Endothelial cell (in vitro differentiated cells): ENCODE measurements around the gene AGBL4. TPM values are rescaled to one million over a fixed set of nuclear protein-coding genes. Genes with fewer than 3 reads are reported as not detected.

Experiments
- DNase-seq: peaks from one replicate; pipeline ENCODE4 v3.0.0; 2021; ENCODE audit warnings: low spot score
- H3K27ac Mint-ChIP-seq: one replicate; pipeline ENCODE4 v1.8.0; 2021; ENCODE audit warnings: mixed read lengths, inconsistent platforms; ENCODE audit not compliant: unreplicated experiment
- H3K27me3 Mint-ChIP-seq: one replicate; pipeline ENCODE4 v1.8.0; 2021; ENCODE audit warnings: mild to moderate bottlenecking, moderate library complexity, mixed read lengths, inconsistent platforms; ENCODE audit not compliant: unreplicated experiment
- H3K36me3 Mint-ChIP-seq: one replicate; pipeline ENCODE4 v1.8.0; 2021; ENCODE audit warnings: mild to moderate bottlenecking, low read depth, mixed read lengths, inconsistent platforms; ENCODE audit not compliant: unreplicated experiment
- H3K4me1 Mint-ChIP-seq: one replicate; pipeline ENCODE4 v1.8.0; 2021; ENCODE audit warnings: mild to moderate bottlenecking, mixed read lengths, inconsistent platforms; ENCODE audit not compliant: unreplicated experiment
- H3K4me3 Mint-ChIP-seq: one replicate; pipeline ENCODE4 v1.8.0; 2021; ENCODE audit warnings: mild to moderate bottlenecking, mixed read lengths, inconsistent platforms; ENCODE audit not compliant: unreplicated experiment
- H3K9me3 Mint-ChIP-seq: one replicate; pipeline ENCODE4 v1.8.0; 2021; ENCODE audit warnings: mixed read lengths, inconsistent platforms; ENCODE audit not compliant: unreplicated experiment
- CTCF ChIP-seq: fragments of 200-600 bp; sonication (generic); IDR thresholded peaks from one replicate; pipeline ENCODE4 v1.5.0; 2021; ENCODE audit warnings: antibody characterized with exemption; ENCODE audit not compliant: unreplicated experiment
- total RNA-seq: library from RNA; stranded (reverse); fragmentation: NEBNext Ultra II Directional; extraction: Animal tissue kit (Norgen Biotek cat#: 25700); gene quantifications from one replicate; pipeline ENCODE4 v1.2.1, GENCODE V29; 2021; ENCODE audit not compliant: unreplicated experiment

The AGBL4 gene
- total RNA-seq, 1 donor from 2014 or later: 0.51 TPM

GRCh38 chr1:49185450-49185980, 838.2 kb downstream of the AGBL4 start:
- H3K4me1 Mint-ChIP-seq: no peaks in the 10 kb centered on the region
- no peaks in the 10 kb centered on the region for H3K36me3 Mint-ChIP-seq
- DNase-seq: no peak
- H3K27me3 Mint-ChIP-seq: peaks cover 3% of the 10 kb centered on the region
- H3K9me3 Mint-ChIP-seq: no peaks in the 10 kb centered on the region
- no peak overlapping the region for H3K27ac Mint-ChIP-seq
- no peak for TF ChIP-seq CTCF
- no peak overlapping the region for H3K4me3 Mint-ChIP-seq

- no peak for TF ChIP-seq CTCF
- Mint-ChIP-seq H3K4me3 (no peak overlapping the region), H3K4me1 (no peaks in the 10 kb centered on the region), H3K27me3 (peaks cover 3% of the 10 kb centered on the region), H3K36me3 (no peaks in the 10 kb centered on the region), H3K27ac (no peak overlapping the region), H3K9me3 (no peaks in the 10 kb centered on the region)
- no peak for DNase-seq
Measured at GRCh38 chr1:49183489-49183888, 840.3 kb downstream of the AGBL4 start.

- H3K4me1 Mint-ChIP-seq: no peaks in the 10 kb centered on the region
- no peak for DNase-seq
- H3K4me3 Mint-ChIP-seq: no peak overlapping the region
- TF ChIP-seq CTCF: no peak
- H3K36me3 Mint-ChIP-seq: no peaks in the 10 kb centered on the region
- no peak overlapping the region for H3K27ac Mint-ChIP-seq
- H3K27me3 Mint-ChIP-seq: peaks cover 3% of the 10 kb centered on the region
- H3K9me3 Mint-ChIP-seq: no peaks in the 10 kb centered on the region
Measured at GRCh38 chr1:49181033-49181432, 842.7 kb downstream of the AGBL4 start.

GRCh38 chr1:49171941-49172593, 851.7 kb downstream of the AGBL4 start:
- Mint-ChIP-seq H3K4me3 (no peak overlapping the region), H3K36me3 (no peaks in the 10 kb centered on the region)
- DNase-seq: no peak

More at GRCh38 chr1:49171941-49172593, 851.7 kb downstream of the AGBL4 start:
- peaks cover 5% of the 10 kb centered on the region for H3K4me1 Mint-ChIP-seq
- H3K27ac Mint-ChIP-seq: no peak overlapping the region
- no peaks in the 10 kb centered on the region for H3K9me3 Mint-ChIP-seq
- H3K27me3 Mint-ChIP-seq: no peaks in the 10 kb centered on the region
- TF ChIP-seq CTCF: no peak
